ENCODE measurements around the gene MRPL34.
"Not testable (repeated sequence)": the region's sequence is repeated elsewhere in the genome, so short reads cannot be mapped to it uniquely, and the experiment has no call there.

Gene MRPL34

GRCh38 chr19:17266975-17267788 lies 38.5 kb upstream of the MRPL34 start, which contains the start of gene BABAM1:
Gene BABAM1 (plus strand): TSS chr19:17267443. CDS start chr19:17268807, 1,364 bp downstream.
- peaks cover 4% of the 10 kb centered on the region for H3K9me3 Mint-ChIP-seq
- no peak for TF ChIP-seq CTCF (IDR thresholded peaks at IDR 0.05)
- peak within 1 kb of the TSS; percentile 85 for H3K27ac Mint-ChIP-seq
- no peaks in the 10 kb centered on the region for H3K27me3 Mint-ChIP-seq (ENCODE audit: low read depth, poor library complexity)
- peak within 1 kb of the TSS; percentile 96 for H3K4me3 Mint-ChIP-seq
- H3K36me3 Mint-ChIP-seq (ENCODE audit: low read depth): peaks cover 25% of the 10 kb centered on the region
- peak; percentile 92 for DNase-seq
- peaks cover 47% of the 10 kb centered on the region for H3K4me1 Mint-ChIP-seq

- H3K9me3 Mint-ChIP-seq: peaks cover 4% of the 10 kb centered on the region
- peaks cover 33% of the 10 kb centered on the region for H3K4me1 Mint-ChIP-seq
- peak overlapping the region; percentile 96 for H3K4me3 Mint-ChIP-seq
- no peak for DNase-seq
- peaks cover 32% of the 10 kb centered on the region for H3K36me3 Mint-ChIP-seq (ENCODE audit: low read depth)
- peak overlapping the region; percentile 39 for H3K27ac Mint-ChIP-seq
- TF ChIP-seq CTCF (IDR thresholded peaks at IDR 0.05): no peak
- no peaks in the 10 kb centered on the region for H3K27me3 Mint-ChIP-seq (ENCODE audit: low read depth, poor library complexity)
Measured at GRCh38 chr19:17268754-17269153, 36.9 kb upstream of the MRPL34 start.

GRCh38 chr19:17274892-17275291 lies 30.8 kb upstream of the MRPL34 start:
- not testable (repeated sequence) for H3K4me3 Mint-ChIP-seq; H3K4me1 Mint-ChIP-seq; H3K27me3 Mint-ChIP-seq (ENCODE audit: low read depth, poor library complexity); H3K9me3 Mint-ChIP-seq; DNase-seq; H3K27ac Mint-ChIP-seq
- peaks cover 76% of the 10 kb centered on the region for H3K36me3 Mint-ChIP-seq (ENCODE audit: low read depth)

- Mint-ChIP-seq H3K27ac (no peak overlapping the region), H3K4me1 (no peaks in the 10 kb centered on the region), H3K9me3 (no peaks in the 10 kb centered on the region), H3K36me3 (ENCODE audit: low read depth) (peaks cover 73% of the 10 kb centered on the region), H3K4me3 (no peak overlapping the region), H3K27me3 (ENCODE audit: low read depth, poor library complexity) (peaks cover 1% of the 10 kb centered on the region)
- no peak for TF ChIP-seq CTCF (IDR thresholded peaks at IDR 0.05)
- DNase-seq: no peak
Measured at GRCh38 chr19:17275441-17276175, 30.1 kb upstream of the MRPL34 start.

- TF ChIP-seq CTCF (IDR thresholded peaks at IDR 0.05): no peak
- Mint-ChIP-seq H3K9me3 (no peaks in the 10 kb centered on the region), H3K4me1 (peaks cover 5% of the 10 kb centered on the region), H3K27ac (no peak overlapping the region), H3K4me3 (no peak overlapping the region), H3K27me3 (ENCODE audit: low read depth, poor library complexity) (peaks cover 31% of the 10 kb centered on the region), H3K36me3 (ENCODE audit: low read depth) (peaks cover 47% of the 10 kb centered on the region)
- no peak for DNase-seq
Measured at GRCh38 chr19:17279436-17279835, 26.2 kb upstream of the MRPL34 start.

All from nephron progenitor cell (in vitro differentiated cells).